GM19468 (cell line): ENCODE results near the gene LCE4A.
"Not testable (repeated sequence)": the region's sequence is repeated elsewhere in the genome, so short reads cannot be mapped to it uniquely, and the experiment has no call there.

ENCODE experiments used
- ATAC-seq: cut with Tn5 transposase; IDR thresholded peaks from one replicate; pipeline ENCODE4 v1.9.1; 2021; ENCODE audit warnings: mild to moderate bottlenecking, moderate library complexity, moderate number of reproducible peaks; ENCODE audit not compliant: unreplicated experiment; ENCODE audit errors: extremely low read depth

LCE4A gene

GRCh38 chr1:152707860-152708259 is at the start of gene LCE4A:
TSS of gene LCE4A (plus strand) at chr1:152708160. CDS start at chr1:152709076, 916 bp downstream.
- no peak for ATAC-seq

GRCh38 chr1:152658649-152659048 is 49.3 kb upstream of the LCE4A start:
- no peak for ATAC-seq

- ATAC-seq = no peak
These were observed 44.9 kb upstream of the LCE4A start, which contains the start of gene LCE2D for GRCh38 chr1:152663098-152663497. TSS of gene LCE2D (plus strand) at chr1:152663380. CDS start at chr1:152664106, 726 bp downstream.

- ATAC-seq = not testable (repeated sequence)
These were observed 41.8 kb upstream of the LCE4A start for GRCh38 chr1:152666171-152666570.

GRCh38 chr1:152667648-152668047 is 40.3 kb upstream of the LCE4A start:
- no peak for ATAC-seq

GRCh38 chr1:152673016-152673415 is 34.9 kb upstream of the LCE4A start:
- no peak for ATAC-seq

GRCh38 chr1:152674983-152675382 is 33.0 kb upstream of the LCE4A start, which contains the start of gene LCE2C:
TSS of gene LCE2C (plus strand) at chr1:152675279. CDS start at chr1:152676016, 737 bp downstream.
- not testable (repeated sequence) for ATAC-seq

GRCh38 chr1:152679459-152679858 is 28.5 kb upstream of the LCE4A start:
- ATAC-seq = no peak

GRCh38 chr1:152681616-152682015 is 26.3 kb upstream of the LCE4A start:
- no peak for ATAC-seq

- no peak for ATAC-seq
These were observed 24.1 kb upstream of the LCE4A start for GRCh38 chr1:152683846-152684245.

- ATAC-seq = not testable (repeated sequence)
These were observed 22.1 kb upstream of the LCE4A start, which contains the start of gene LCE2B for GRCh38 chr1:152685823-152686222. TSS of gene LCE2B (plus strand) at chr1:152686123. CDS start at chr1:152686844, 721 bp downstream.

GRCh38 chr1:152697701-152698600 is 10.0 kb upstream of the LCE4A start, which contains the start of gene LCE2A:
TSS of gene LCE2A (plus strand) at chr1:152698345. CDS start at chr1:152698902, 557 bp downstream.
- no peak for ATAC-seq

- no peak for ATAC-seq
These were observed 8.2 kb upstream of the LCE4A start for GRCh38 chr1:152699746-152700145.

- ATAC-seq = no peak
These were observed 10.3 kb downstream of the LCE4A start for GRCh38 chr1:152718238-152718637.

- no peak for ATAC-seq
These were observed 17.3 kb downstream of the LCE4A start for GRCh38 chr1:152725261-152725660.

GRCh38 chr1:152728986-152729385 is 21.0 kb downstream of the LCE4A start:
- ATAC-seq = no peak

GRCh38 chr1:152735648-152736047 is 27.7 kb downstream of the LCE4A start:
- ATAC-seq = no peak

- ATAC-seq = no peak
These were observed 30.0 kb downstream of the LCE4A start for GRCh38 chr1:152737997-152738396.

- ATAC-seq = no peak
These were observed 31.9 kb downstream of the LCE4A start for GRCh38 chr1:152739841-152740240.

- no peak for ATAC-seq
These were observed 33.7 kb downstream of the LCE4A start for GRCh38 chr1:152741656-152742055.

- ATAC-seq = no peak
These were observed 35.6 kb downstream of the LCE4A start for GRCh38 chr1:152743371-152744145.
